KBM-7 (cell line): ENCODE results near the gene PRDX2.
A peak's percentile ranks its signal among the peaks of the same experiment; 100 is the strongest.
"Not testable (repeated sequence)": the region's sequence is repeated elsewhere in the genome, so short reads cannot be mapped to it uniquely, and the experiment has no call there.

Source experiments
- DNase-seq: peaks from one replicate; pipeline ENCODE4 v3.0.0-alpha.2; 2015
- in situ Hi-C: fragments of 300-500 bp; cut with MboI; formaldehyde crosslinking; loops from 2 replicates; pipeline ENCODE4 v1.14.3; 2020; ENCODE audit warnings: low sequenced_read_pairs, low pct_unique_long_range_greater_than_20kb, mixed read lengths

Gene PRDX2

DNA sequence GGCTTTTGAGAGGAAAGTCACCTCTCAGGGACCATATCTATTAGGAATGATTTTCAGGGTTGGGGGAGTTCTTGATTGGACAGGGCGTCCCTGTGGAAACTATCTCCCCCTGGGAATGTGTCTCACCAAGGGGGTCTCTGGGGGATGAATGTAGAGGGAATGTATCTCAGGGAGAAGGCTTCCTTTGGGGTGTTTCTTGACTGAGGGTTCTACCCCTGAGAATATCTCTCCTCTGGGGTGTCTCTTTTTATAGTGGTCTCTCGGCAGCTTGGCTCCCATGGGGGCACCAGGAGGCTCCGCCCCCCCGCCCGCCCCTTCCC lies 31.8 kb upstream of the PRDX2 start:
- in situ Hi-C loops = no loop called here
- peak; percentile 14 for DNase-seq

- in situ Hi-C loops = no loop called here
- DNase-seq = peak; percentile 60
These were observed 26.9 kb upstream of the PRDX2 start for GRCh38 chr19:12828494-12828893.

- in situ Hi-C loops = no loop called here
- DNase-seq = peak; percentile 67
These were observed 23.9 kb upstream of the PRDX2 start for GRCh38 chr19:12825254-12826131.

DNA sequence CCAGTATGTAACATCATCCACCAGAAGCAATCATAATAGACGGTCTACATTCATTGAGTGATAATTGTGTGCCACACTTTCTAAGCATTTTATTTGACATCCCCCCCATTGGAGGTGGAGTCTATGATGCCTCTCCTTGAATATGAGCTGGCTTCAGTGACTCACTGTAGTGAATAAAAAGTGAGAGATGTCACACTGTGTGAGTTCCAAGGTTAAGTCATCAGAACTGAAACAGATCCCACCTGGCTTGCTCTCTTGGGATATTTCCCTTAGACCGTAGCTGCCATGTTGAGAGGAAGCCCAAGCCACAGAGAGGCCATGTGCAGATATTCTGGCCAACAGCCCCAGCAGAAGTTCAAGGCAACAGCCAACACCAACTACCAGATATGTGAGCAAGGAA lies 20.2 kb upstream of the PRDX2 start:
- in situ Hi-C loops = no loop called here
- no peak for DNase-seq

DNA sequence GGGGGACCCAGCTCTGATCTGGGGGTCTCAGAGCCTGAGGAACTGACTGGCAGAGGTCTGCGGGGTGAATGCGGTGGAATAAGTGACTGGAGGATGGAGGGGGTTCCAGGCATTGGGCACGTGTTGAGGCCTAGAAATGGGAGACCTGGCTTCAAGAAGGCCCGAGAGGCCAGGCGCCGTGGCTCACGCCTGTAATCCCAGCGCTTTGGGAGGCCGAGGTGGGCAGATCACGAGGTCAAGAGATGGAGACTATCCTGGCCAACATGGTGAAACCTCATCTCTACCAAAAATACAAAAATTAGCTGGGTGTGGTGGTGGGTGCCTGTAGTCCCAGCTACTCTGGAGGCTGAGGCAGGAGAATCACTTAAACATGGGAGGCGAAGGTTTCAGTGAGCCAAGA lies 16.2 kb upstream of the PRDX2 start:
- in situ Hi-C loops = not testable (repeated sequence)

GRCh38 chr19:12817188-12817587 lies 15.6 kb upstream of the PRDX2 start:
- DNase-seq, in situ Hi-C loops: not testable (repeated sequence)

More for the DNA sequence above, 16.2 kb upstream of the PRDX2 start:
- not testable (repeated sequence) for DNase-seq

GRCh38 chr19:12815088-12815487 lies 13.5 kb upstream of the PRDX2 start:
- in situ Hi-C loops = no loop called here
- DNase-seq = no peak

- in situ Hi-C loops = no loop called here
- peak; percentile 89 for DNase-seq
These were observed 4.9 kb upstream of the PRDX2 start, which contains the start of gene RNASEH2A for GRCh38 chr19:12806242-12807081. RNASEH2A (plus strand) TSS chr19:12806584; CDS start chr19:12806674, 90 bp downstream.

GRCh38 chr19:12804051-12804450 lies 2.5 kb upstream of the PRDX2 start:
- no peak for DNase-seq
- in situ Hi-C loops = no loop called here

GRCh38 chr19:12802267-12803106 lies 887 bp upstream of the PRDX2 start:
- in situ Hi-C loops = no loop called here
- no peak for DNase-seq

GRCh38 chr19:12800923-12801465 lies 606 bp downstream of the PRDX2 start:
- DNase-seq = no peak
- in situ Hi-C loops = no loop called here

DNA sequence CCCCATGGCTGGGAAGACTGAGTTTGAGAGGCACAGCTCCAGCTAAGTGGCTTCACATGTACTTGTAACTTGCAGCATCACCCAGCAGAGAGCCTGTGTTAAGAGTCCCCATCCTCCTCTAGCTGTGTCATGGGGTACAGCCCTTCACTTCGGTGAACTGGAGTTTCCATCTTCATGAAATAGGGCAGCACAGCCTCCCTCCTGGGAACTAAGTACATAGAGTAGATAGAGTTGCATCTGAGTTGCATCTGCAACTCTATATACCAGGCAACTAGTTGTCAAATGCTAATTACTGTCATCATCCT lies 1.2 kb downstream of the PRDX2 start:
- no peak for DNase-seq
- in situ Hi-C loops = no loop called here

DNA sequence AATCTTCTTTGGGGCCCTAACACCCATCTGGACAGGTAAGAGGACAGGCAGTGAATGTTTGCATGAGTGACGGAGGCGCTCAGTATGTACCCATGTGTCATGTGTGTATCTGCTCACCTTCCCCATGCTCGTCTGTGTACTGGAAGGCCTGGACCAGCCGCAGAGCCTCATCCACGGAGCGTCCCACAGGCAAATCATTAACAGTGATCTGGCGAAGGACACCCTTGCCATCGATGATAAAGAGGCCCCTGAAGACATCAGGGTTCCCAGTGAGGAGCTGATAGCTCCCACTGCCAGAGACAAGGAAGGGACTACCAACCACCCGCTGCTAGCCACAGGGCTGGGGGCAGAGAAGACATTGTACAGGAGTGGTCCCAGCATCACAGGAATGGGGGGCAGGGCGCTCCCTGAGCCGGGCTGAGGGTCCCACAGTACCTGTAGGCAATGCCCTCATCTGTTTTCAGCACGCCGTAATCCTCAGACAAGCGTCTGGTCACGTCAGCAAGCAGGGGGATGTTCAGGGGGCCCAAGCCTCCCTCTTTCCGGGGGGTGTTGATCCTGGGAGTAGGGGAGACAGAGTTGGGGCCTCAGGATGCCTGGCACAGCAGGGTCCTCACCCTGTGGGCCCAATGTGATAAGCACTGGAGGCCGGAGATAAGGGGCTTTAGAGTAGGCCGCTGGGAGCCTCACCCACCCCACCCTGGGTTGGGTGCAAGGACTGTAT lies 1.7 kb downstream of the PRDX2 start:
- DNase-seq = no peak
- in situ Hi-C loops = no loop called here

GRCh38 chr19:12797607-12798006 lies 4.0 kb downstream of the PRDX2 start:
- DNase-seq, in situ Hi-C loops: not testable (repeated sequence)

GRCh38 chr19:12797141-12797587 lies 4.4 kb downstream of the PRDX2 start:
- DNase-seq = no peak
- in situ Hi-C loops = no loop called here

GRCh38 chr19:12796146-12797071 lies 5.2 kb downstream of the PRDX2 start:
- in situ Hi-C loops = no loop called here
- peak; percentile 87 for DNase-seq

GRCh38 chr19:12794971-12795381 lies 6.6 kb downstream of the PRDX2 start:
- in situ Hi-C loops = no loop called here
- no peak for DNase-seq
